K562 (cell line): ENCODE data around the gene LYSMD4. TPM values are rescaled to one million over a fixed set of nuclear protein-coding genes. Genes with fewer than 3 reads are reported as not detected.

ENCODE experiments used
- ATAC-seq: fragments of 200-7000 bp; cut with Tn5 transposase; 3 replicates; pipeline ENCODE4 v1.9.1; 2020; ENCODE audit warnings: moderate library complexity
- BruUV-seq: library from RNA; stranded (reverse); fragments of 400-500 nt; replicated peaks from 2 replicates; lab custom pipeline; 2021; lab: Mats Ljungman, UMichigan
- CTCF ChIA-PET: fragments of 300-600 bp; formaldehyde crosslinking; extraction: SDS; loops from one replicate; lab custom pipeline; 2021; ENCODE audit warnings: low intra/inter-chr PET ratio; lab: Yijun Ruan, JAX
- POLR2A ChIA-PET: fragments of 300-600, 350-650 bp; sonication (Branson Sonifier 250); formaldehyde crosslinking; extraction: SDS; loops from one replicate; lab custom pipeline; 2021; ENCODE audit warnings: antibody characterized with exemption, inconsistent platforms; lab: Yijun Ruan, JAX
- DNase-seq, 4 experiments: peaks; one replicate each; pipeline versions ENCODE4 v3.0.0 to v3.0.0-alpha.2; 2011 to 2018; ENCODE audit warnings: low spot score in 3 of 4, mixed read lengths in 3 of 4; ENCODE audit errors: extremely low read depth in 1 of 4
- FAIRE-seq: peaks from 2 replicates; lab custom pipeline; 2011; peaks lifted over from hg19 to GRCh38; lab: Jason Lieb, UNC
- H2AFZ ChIP-seq: 2 replicates; pipeline ENCODE4 v1.6.0; 2011; ENCODE audit warnings: low read depth, low read length, control low read depth, inconsistent platforms
- H3K27ac ChIP-seq: fragments of 200-600 bp; 3 replicates; pipeline ENCODE4 v1.8.0; 2011; ENCODE audit warnings: low read depth, mild to moderate bottlenecking, control low read depth, inconsistent platforms, low read length, moderate library complexity, mixed read lengths; ENCODE audit errors: extremely low read depth
- H3K27me3 ChIP-seq, 2 experiments: fragments of 300-600 bp in 1 of 2; 2 replicates in 1 of 2; 3 replicates in 1 of 2; pipeline versions ENCODE4 v1.6.0 to v1.8.0; 2011; ENCODE audit warnings: inconsistent platforms in 2 of 2, low read length in 2 of 2, mild to moderate bottlenecking in 1 of 2, mixed read lengths in 1 of 2, moderate library complexity in 1 of 2; ENCODE audit not compliant: control insufficient read depth in 2 of 2, insufficient read depth in 2 of 2
- H3K36me3 ChIP-seq: fragments of 300-600 bp; 3 replicates; pipeline ENCODE4 v1.8.0; 2011; ENCODE audit warnings: mild to moderate bottlenecking, low read length, inconsistent platforms; ENCODE audit not compliant: control insufficient read depth, insufficient read depth
- H3K4me1 ChIP-seq, 2 experiments: fragments of 200-600 bp in 1 of 2; replicated peaks in 1 of 2; 2 replicates in 1 of 2; 3 replicates in 1 of 2; pipeline versions ENCODE4 v1.5.1 to v1.8.0; 2011; ENCODE audit warnings: inconsistent platforms in 2 of 2, low read length in 2 of 2, mild to moderate bottlenecking in 1 of 2, mixed read lengths in 1 of 2, moderate library complexity in 1 of 2; ENCODE audit not compliant: control insufficient read depth in 2 of 2, insufficient read depth in 2 of 2
- H3K4me2 ChIP-seq: 2 replicates; pipeline ENCODE4 v1.6.1; 2011; ENCODE audit warnings: low read length, control low read depth, inconsistent platforms, mixed read lengths; ENCODE audit not compliant: insufficient read depth
- H3K4me3 ChIP-seq: fragments of 200-600 bp; sonication (generic), shearing (Covaris generic); 2 replicates; pipeline ENCODE4 v1.5.1; 2016; ENCODE audit warnings: control low read depth, inconsistent platforms
- H3K79me2 ChIP-seq: fragments of 200-600 bp; 3 replicates; pipeline ENCODE4 v1.8.0; 2011; ENCODE audit warnings: low read length, inconsistent platforms; ENCODE audit not compliant: control insufficient read depth, insufficient read depth
- H3K9ac ChIP-seq, 2 experiments: 2 replicates each; pipeline versions ENCODE4 v1.6.0 to v1.6.1; 2011; ENCODE audit warnings: low read depth in 2 of 2, low read length in 2 of 2, control low read depth in 1 of 2, inconsistent platforms in 1 of 2, mild to moderate bottlenecking in 1 of 2, mixed read lengths in 1 of 2; ENCODE audit not compliant: insufficient read depth in 1 of 2
- H3K9me1 ChIP-seq: one replicate; pipeline ENCODE4 v1.6.0; 2011; ENCODE audit warnings: inconsistent platforms, mild to moderate bottlenecking, low read length, moderate library complexity; ENCODE audit not compliant: control insufficient read depth, insufficient read depth
- H3K9me3 ChIP-seq: replicated peaks from 2 replicates; pipeline ENCODE4 v1.5.1; 2011; ENCODE audit warnings: low read depth, low read length, inconsistent platforms; ENCODE audit not compliant: control insufficient read depth, insufficient read depth
- H4K20me1 ChIP-seq: replicated peaks from 2 replicates; pipeline ENCODE4 v1.6.1; 2011; ENCODE audit warnings: low read length, inconsistent platforms, mixed read lengths; ENCODE audit not compliant: control insufficient read depth, insufficient read depth
- CREM ChIP-seq: IDR thresholded peaks from 2 replicates; pipeline ENCODE4 v1.6.1; 2014; ENCODE audit warnings: antibody characterized with exemption, low read depth
- CUX1 ChIP-seq: fragments of 200-800 bp; sonication (Bioruptor generic); IDR thresholded peaks from 2 replicates; pipeline ENCODE4 v1.6.1; 2016; ENCODE audit warnings: missing genetic modification characterization, missing compliant biosample characterization
- DLX4 ChIP-seq: fragments of 250-450 bp; sonication (Bioruptor Pico); IDR thresholded peaks from 2 replicates; pipeline ENCODE4 v1.6.1; 2021; ENCODE audit warnings: mild to moderate bottlenecking
- ETV1 ChIP-seq: fragments of 450-650 bp; conservative IDR thresholded peaks from 2 replicates; pipeline ENCODE4 v1.6.1; 2016; ENCODE audit warnings: missing genetic modification characterization, control low read depth, low read depth, missing compliant biosample characterization
- HDAC6 ChIP-seq: IDR thresholded peaks from 2 replicates; pipeline ENCODE4 v1.6.1; 2012; ENCODE audit warnings: low read depth, mild to moderate bottlenecking, control low read depth, inconsistent platforms, low read length, moderate library complexity
- HOXB6 ChIP-seq: fragments of 250-450 bp; sonication (Bioruptor Pico); IDR thresholded peaks from 2 replicates; pipeline ENCODE4 v1.5.1; 2022; ENCODE audit warnings: mild to moderate bottlenecking, borderline replicate concordance
- MXI1 ChIP-seq: IDR thresholded peaks from 2 replicates; pipeline ENCODE4 v1.6.1; 2011; ENCODE audit warnings: low read depth, mild to moderate bottlenecking, improper control_type of control experiment, low read length
- NFRKB ChIP-seq: fragments of 450-650 bp; IDR thresholded peaks from 2 replicates; pipeline ENCODE4 v1.6.1; 2016; ENCODE audit warnings: low read depth
- NR4A1 ChIP-seq, 2 experiments: fragments of 250-450 bp in 1 of 2; fragments of 450-650 bp in 1 of 2; sonication (Bioruptor Pico) in 1 of 2; IDR thresholded peaks; 2 replicates each; pipeline versions ENCODE4 v1.4.0 to v1.6.1; 2016 to 2020; ENCODE audit warnings: mild to moderate bottlenecking in 2 of 2, missing compliant biosample characterization in 1 of 2, missing genetic modification characterization in 1 of 2, moderate library complexity in 1 of 2
- PML ChIP-seq: IDR thresholded peaks from 2 replicates; pipeline ENCODE4 v1.6.1; 2012; ENCODE audit warnings: low read length, inconsistent platforms
- TGIF2 ChIP-seq: sonication (generic); formaldehyde crosslinking; IDR thresholded peaks from 2 replicates; pipeline ENCODE4 v1.8.1; 2022; ENCODE audit warnings: mild to moderate bottlenecking, missing genetic modification reagents, moderate library complexity
- ZBTB5 ChIP-seq: fragments of 450-650 bp; IDR thresholded peaks from 2 replicates; pipeline ENCODE4 v1.6.1; 2017; ENCODE audit warnings: antibody characterized with exemption
- ZNF512 ChIP-seq: IDR thresholded peaks from 2 replicates; pipeline ENCODE4 v1.6.1; 2016; ENCODE audit warnings: missing genetic modification characterization, missing compliant biosample characterization
- WGBS: fragments of 100-300 bp; shearing (Covaris generic); methylation state at CpG from one replicate; pipeline ENCODE4 v1.1.6; 2016; ENCODE audit warnings: low coverage, mixed read lengths; ENCODE audit not compliant: insufficient coverage; ENCODE audit errors: missing lambda C conversion rate; 5-methylcytosine and 5-hydroxymethylcytosine counted together
- in situ Hi-C: fragments of 300-500 bp; cut with MboI; formaldehyde crosslinking; loops from 4 replicates; pipeline ENCODE4 v1.15.0; 2018; ENCODE audit warnings: inconsistent platforms, mixed read lengths
- intact Hi-C: fragments of 100-400 bp; cut with micrococcal nuclease; formaldehyde crosslinking; loops from 2 replicates; pipeline ENCODE4 v1.14.2; 2022
- polyA plus RNA-seq, 8 experiments: library from polyadenylated mRNA; depleted of rRNA in 4 of 8; stranded (reverse) in 5 of 8; unstranded in 3 of 8; fragments of >200 nt; fragmentation: Nextera tagmentation in 2 of 8; fragmentation: Illumina TruSeq in 1 of 8; extraction: Ambion mirVana in 2 of 8; extraction: Trizol in 1 of 8; gene quantifications; 2 replicates each; pipeline versions ENCODE4 v1.2.1 to v1.2.3, GENCODE V29; 2011 to 2014; ENCODE audit warnings: inconsistent platforms in 1 of 8, missing spikeins in 1 of 8
- total RNA-seq, 7 experiments: library from RNA; depleted of rRNA in 6 of 7; stranded (reverse); fragments of >200 nt in 6 of 7; fragmentation: Illumina TruSeq in 2 of 7; extraction: Trizol in 2 of 7; gene quantifications; 2 replicates each; pipeline versions ENCODE4 v1.2.1 to v1.2.3, GENCODE V29; 2011 to 2021; ENCODE audit warnings: low replicate concordance in 1 of 7

The LYSMD4 gene
- total and polyA plus RNA-seq, 9 of the 15 experiments (the other 6 are each of a cell fraction or from before 2014, with no cell fraction given): 0.46 to 3.1 (median 2.0) TPM

GRCh38 chr15:99727330-99727729 lies 5.9 kb downstream of the LYSMD4 start:
- in situ Hi-C loops: loop anchor here (25.0 kb wide), 1 partner anchor 440 kb away; no protein-coding TSS in a partner anchor
- Histone ChIP-seq H4K20me1 (no peaks in the 10 kb centered on the region), H3K36me3 (no peaks in the 10 kb centered on the region), H3K9me1 (no peaks in the 10 kb centered on the region), H3K27ac (no peak overlapping the region), H3K79me2 (no peaks in the 10 kb centered on the region), H3K4me2 (no peak overlapping the region), H3K27me3 (peaks cover 0 to 21% of the 10 kb centered on the region in 2 experiments; a peak in 1 of 5 replicates), H3K9ac (no peak overlapping the region), H3K9me3 (no peaks in the 10 kb centered on the region), H3K4me3 (no peak overlapping the region), H3K4me1 (peaks cover 0 to 5% of the 10 kb centered on the region in 2 experiments; a peak in 2 of 5 replicates), H2AFZ (no peak overlapping the region)
- DNase-seq (no peak), FAIRE-seq (no peak), ATAC-seq (no peak)
- WGBS: 12% methylated on average over 1 of the region's 1 CpG
- intact Hi-C loops: no loop called here
- no TSS peak for BruUV-seq
- POLR2A ChIA-PET: no interaction called here
- CTCF ChIA-PET: no interaction called here
- no peak for TF ChIP-seq ETV1 (tag)
- no peak for TF ChIP-seq HOXB6 (CRISPR knock-in tag)
- TF ChIP-seq CREM: no peak
- no peak for TF ChIP-seq TGIF2 (CRISPR knock-in tag)
- no peak for TF ChIP-seq DLX4
- no peak for TF ChIP-seq HDAC6
- no peak for TF ChIP-seq ZNF512 (tag)
- TF ChIP-seq PML: no peak
- no peak for TF ChIP-seq MXI1
- no peak for TF ChIP-seq NFRKB
- TF ChIP-seq NR4A1 (CRISPR knock-in tag; IDR thresholded peaks at IDR 0.05): no peak
- no peak for TF ChIP-seq NR4A1 (tag; IDR thresholded peaks at IDR 0.05)
- no peak for TF ChIP-seq CUX1
- TF ChIP-seq ZBTB5: no peak
